HL-60 (cell line): ENCODE measurements around the gene MACROD2.

Experiments used
- CTCF ChIP-seq: IDR thresholded peaks from one replicate; pipeline ENCODE4 v1.5.1; 2011; ENCODE audit warnings: low read length, control low read depth, inconsistent platforms; ENCODE audit not compliant: insufficient read depth
- POLR2AphosphoS5 ChIP-seq: IDR thresholded peaks from 2 replicates; pipeline ENCODE4 v1.6.1; 2012; ENCODE audit warnings: low read depth
- TF ChIP-seq, protein P1 (sequence below): IDR thresholded peaks from 2 replicates; pipeline ENCODE4 v1.6.1; 2012; ENCODE audit warnings: low read depth; ENCODE audit not compliant: insufficient replicate concordance

GRCh38 chr20:15899967-15900366 lies 1904.7 kb downstream of the MACROD2 start:
- no peak for TF ChIP-seq CTCF
- TF ChIP-seq, protein P1, sequence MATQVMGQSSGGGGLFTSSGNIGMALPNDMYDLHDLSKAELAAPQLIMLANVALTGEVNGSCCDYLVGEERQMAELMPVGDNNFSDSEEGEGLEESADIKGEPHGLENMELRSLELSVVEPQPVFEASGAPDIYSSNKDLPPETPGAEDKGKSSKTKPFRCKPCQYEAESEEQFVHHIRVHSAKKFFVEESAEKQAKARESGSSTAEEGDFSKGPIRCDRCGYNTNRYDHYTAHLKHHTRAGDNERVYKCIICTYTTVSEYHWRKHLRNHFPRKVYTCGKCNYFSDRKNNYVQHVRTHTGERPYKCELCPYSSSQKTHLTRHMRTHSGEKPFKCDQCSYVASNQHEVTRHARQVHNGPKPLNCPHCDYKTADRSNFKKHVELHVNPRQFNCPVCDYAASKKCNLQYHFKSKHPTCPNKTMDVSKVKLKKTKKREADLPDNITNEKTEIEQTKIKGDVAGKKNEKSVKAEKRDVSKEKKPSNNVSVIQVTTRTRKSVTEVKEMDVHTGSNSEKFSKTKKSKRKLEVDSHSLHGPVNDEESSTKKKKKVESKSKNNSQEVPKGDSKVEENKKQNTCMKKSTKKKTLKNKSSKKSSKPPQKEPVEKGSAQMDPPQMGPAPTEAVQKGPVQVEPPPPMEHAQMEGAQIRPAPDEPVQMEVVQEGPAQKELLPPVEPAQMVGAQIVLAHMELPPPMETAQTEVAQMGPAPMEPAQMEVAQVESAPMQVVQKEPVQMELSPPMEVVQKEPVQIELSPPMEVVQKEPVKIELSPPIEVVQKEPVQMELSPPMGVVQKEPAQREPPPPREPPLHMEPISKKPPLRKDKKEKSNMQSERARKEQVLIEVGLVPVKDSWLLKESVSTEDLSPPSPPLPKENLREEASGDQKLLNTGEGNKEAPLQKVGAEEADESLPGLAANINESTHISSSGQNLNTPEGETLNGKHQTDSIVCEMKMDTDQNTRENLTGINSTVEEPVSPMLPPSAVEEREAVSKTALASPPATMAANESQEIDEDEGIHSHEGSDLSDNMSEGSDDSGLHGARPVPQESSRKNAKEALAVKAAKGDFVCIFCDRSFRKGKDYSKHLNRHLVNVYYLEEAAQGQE: no peak
- no peak for TF ChIP-seq POLR2AphosphoS5
